SKM-1 treated with dmso at 0.1 percent for 144 hours (cell line): ENCODE data around the gene CAPN2.
"Not testable (repeated sequence)": the region's sequence is repeated elsewhere in the genome, so short reads cannot be mapped to it uniquely, and the experiment has no call there.

Experiments used
- DNase-seq: peaks from one replicate; lab custom pipeline; 2025; ENCODE audit not compliant: unreplicated experiment; lab: John Stamatoyannopoulos, UW

Gene CAPN2

DNA sequence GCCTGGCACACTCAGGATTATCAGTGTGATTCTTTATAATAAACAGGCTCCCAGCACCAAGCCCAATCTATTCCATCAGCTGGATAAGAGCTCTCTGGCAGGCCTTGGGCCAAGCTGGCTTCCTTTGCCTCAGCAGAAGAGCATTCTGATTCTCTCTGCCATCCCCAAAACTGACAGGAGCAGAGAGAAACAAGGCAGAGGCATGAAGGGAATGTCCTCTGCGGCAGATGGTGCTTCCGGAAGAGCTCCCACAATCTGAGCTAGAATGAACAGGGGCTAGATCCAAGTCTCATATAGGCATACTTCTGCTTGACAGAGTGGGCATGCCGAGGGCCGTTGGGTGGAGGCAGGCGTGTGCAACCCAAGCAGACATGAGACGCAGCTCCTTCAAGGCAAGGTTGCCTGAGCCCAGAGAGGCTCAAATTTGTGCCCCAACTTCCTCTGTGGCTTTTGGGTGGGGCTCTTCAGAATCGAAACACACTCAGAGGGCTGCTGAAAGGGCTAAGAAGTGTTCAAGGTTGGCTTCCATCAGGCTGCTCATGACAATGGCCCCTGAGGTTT lies 4.0 kb downstream of the CAPN2 start:
- DNase-seq, result peak; percentile 60

DNA sequence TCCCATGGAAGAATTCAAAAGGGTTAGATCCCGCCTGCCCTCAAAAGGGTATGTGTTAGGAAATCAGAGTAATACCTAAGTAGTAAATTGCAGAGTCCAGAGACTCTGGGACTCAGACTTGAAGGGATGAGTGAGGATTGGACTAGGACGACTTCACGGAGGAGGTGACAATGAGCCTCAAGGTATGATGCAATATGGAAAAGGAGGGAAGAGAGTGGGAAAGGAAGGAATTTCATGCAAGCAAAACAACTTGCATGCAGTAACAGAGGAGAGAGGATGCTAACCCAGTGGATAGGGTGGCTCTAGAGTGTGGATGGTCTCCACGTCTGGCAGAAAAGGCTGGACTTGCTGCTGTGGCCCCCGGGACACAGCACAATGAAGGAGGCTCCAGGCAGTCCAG lies 4.8 kb downstream of the CAPN2 start:
- DNase-seq, result no peak

- peak; percentile 96 for DNase-seq
These were observed 5.5 kb downstream of the CAPN2 start for GRCh38 chr1:223717695-223718363.

- DNase-seq, result no peak
These were observed 6.5 kb downstream of the CAPN2 start for GRCh38 chr1:223718850-223719249.

DNA sequence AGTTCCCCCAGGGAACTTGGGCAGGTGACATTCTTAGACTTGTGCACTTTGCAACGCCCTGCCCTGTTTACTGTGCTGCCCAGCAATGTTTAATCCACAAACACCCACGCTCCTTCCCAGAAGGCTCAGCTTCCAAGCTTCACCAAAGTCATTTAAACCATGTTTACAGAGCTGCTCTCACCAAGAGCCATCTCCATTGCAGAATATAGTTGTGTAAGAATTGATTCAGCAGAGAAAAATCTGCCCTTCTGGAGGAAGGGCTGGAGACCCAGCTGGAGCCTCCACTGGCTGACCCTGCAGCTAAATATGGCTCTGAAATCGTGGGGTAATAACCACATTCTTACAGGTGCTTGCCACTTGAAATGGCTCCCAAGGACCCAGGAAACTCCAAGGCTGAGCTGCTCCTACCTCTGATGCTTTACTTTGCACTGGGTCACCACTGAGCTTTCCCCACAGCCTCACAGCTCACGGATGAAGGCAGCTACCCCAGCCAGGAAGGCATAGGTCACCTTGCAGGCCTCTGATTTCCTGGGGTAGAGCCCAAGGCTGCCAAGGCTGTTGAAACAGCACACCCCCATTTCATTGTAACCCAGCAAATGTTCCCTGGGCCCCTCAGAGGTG lies 8.7 kb downstream of the CAPN2 start:
- DNase-seq, result no peak

DNA sequence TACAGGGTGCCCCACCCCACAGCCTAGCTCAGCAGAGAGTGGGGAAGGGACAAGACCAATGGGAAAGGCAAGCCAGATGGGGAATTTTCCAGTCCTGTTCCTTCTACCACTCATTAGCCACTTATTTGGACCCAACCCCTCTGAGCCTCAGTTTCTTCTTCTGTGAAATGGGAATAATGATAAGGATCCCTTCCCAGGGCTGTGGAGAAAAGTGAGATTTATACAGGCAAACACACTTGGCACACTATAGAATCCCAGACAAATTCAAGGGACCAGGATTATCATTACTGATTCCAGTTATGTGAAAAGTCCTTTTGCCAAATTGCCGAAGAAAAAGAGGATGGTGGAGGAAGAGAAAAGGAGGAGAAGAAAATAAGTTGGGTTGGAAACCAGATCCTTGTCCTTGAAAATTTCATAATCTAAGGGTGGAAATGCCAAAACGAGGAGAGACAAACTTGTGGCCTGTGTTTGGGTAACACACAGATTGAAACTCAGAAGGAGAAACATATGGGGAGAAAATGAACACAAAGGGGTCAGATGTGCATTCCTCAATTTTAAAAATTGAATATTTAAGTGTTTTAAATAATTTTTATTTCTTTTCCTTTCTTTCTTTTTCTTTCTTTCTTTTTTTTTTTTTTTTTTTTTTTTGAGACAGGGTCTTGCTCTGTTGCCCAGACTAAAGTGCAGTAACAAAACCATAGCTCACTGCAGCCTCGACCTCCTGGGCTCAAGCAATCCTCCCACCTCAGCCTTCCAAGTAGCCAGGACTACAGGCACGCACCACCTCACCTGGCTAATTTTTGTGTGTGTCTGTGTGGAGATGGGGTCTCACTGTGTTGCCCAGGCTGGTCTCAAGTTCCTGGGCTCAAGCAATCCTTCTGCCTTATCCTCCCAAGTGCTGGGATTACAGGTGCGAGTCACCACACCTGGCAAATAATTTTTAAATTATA lies 9.6 kb downstream of the CAPN2 start:
- DNase-seq, result no peak

- no peak for DNase-seq
These were observed 11.1 kb downstream of the CAPN2 start for GRCh38 chr1:223723351-223723904.

GRCh38 chr1:223724376-223724775 lies 12.0 kb downstream of the CAPN2 start:
- no peak for DNase-seq

DNA sequence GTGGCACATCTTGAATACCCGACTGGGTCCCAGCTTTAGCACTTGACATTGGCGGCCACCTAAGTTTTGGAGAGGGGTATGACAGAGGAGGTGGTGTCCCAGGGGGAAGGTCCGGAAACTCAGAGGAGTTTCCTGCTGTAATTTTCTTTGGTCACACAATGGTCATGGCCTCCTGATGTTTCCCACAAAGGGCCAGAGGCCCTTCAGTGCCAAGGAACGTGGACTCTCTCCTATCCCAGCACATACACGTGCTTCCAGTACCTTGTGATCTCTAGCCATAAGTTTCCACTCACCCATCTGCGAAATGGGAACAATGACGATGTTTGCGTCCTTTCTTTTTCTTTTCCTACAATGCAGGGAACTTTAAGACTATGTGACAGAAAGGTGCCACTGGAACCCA lies 13.2 kb downstream of the CAPN2 start:
- DNase-seq, result no peak

DNA sequence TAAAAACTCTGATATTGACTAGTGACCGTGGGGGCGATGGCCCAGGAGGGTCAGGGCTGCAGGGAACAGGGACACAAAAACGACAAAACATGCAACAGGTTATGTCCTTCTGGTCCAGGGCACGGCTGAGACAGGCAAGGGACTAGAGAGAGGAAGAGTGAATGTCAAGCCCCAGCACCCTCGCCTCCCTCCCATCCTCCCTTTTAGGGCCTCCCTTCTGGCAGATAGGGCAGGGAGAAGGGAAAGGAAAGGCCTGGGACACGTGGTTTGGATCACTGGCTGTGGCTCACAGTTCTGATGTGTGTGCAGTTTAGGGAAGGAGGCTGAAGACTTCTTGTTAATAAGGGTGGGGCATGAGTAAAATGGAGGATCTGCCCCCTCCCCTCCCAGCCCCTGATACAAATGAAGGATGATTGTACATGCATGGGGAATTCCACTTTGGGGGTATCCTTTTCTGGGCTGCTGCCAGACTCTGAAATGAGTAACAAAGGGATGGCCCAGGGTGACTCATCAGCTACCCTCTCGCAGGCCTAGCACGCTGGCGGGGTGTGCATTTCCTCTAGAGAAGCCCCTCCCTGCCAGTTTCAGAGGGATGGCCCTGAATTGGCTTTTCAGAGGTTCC lies 14.2 kb downstream of the CAPN2 start:
- DNase-seq, result peak; percentile 71

GRCh38 chr1:223727541-223727940 lies 15.2 kb downstream of the CAPN2 start:
- no peak for DNase-seq

DNA sequence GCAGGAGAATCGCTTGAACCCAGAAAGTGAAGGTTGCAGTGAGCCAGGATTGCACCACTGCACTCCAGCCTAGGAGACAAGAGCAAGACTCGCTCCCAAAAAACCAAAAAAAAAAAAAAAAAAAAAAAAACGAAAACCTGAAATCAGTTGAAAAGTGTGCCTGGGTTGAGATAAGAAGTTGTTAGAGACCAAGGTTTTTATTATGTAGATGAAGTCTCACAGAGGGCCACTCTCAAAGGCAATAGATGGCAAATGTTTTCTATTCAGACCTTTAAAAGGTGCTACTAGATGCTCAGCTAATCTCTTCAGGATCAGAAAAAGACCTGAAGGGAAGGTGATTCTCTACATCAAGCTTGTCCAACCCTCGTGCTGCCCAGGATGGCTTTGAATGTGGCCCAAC lies 17.6 kb downstream of the CAPN2 start:
- DNase-seq, result no peak

- DNase-seq, result no peak
These were observed 18.3 kb downstream of the CAPN2 start for GRCh38 chr1:223730479-223731132.

DNA sequence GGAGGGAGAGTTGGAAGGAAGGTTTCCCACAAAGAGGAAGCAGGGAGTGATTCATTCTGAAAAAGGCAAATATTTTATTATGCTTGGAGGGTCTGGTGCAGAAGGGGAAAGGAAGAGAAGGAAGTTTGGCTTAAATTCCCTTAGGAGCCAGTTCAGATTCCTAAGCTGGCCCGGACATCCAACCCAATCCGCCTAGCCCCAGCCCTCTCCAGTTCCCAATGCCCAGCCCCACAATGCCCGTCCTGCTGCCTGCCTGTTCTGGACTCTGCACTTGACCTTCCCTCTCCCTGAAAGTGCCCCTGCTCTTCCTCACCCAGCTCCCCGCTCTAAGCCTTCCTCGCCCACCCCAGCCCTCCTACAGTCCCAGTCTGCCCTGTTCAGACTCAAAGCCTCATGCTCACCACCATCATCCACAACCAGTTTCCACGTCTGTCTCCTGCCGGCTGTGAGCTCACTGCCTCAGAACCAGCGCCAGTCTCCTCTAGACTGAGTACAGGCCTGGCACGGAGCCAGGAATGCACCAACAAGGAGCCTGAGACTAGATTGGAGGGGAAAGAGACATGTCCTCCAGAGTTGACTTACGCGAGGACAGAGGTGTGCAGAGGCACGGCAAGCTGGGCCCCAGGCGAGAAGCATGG lies 18.9 kb downstream of the CAPN2 start:
- no peak for DNase-seq

DNA sequence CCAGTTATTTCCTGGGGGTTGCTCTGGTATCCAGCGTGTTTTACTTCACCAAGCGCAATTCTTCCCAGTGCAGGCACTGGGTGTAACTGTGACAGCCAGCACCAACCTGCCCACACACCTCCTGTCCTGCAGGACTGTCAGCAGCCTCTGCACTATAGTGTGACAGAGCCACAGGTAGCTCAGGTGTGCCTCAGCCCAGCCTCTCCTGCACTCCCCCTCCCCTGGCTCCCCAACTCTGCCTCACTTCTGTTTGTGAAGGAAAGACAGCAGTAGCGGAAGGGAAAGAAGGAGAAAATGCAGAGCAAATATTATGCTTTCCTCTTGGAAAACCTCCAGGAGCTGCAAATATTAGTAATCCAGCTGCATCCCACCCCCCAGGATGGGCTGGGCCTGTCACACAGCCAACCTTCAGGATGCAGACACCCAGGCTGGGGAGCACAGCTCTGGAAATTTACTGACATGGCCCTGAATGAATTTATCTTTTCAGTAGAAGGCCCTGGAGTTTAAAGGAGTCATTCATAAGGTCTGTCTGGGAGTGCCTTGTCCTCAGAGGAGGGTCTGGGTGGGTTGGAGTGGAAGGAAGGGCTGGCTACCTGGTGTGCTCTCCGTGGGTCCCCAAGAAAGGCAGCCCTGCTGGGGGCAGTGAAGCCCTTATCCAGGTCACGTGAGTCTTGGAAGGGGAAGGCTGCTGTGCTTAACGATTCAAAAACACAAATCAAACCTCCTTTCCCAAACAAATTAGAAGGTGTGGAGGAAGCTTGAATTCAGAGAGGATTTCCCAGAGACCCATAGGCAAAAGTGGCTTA lies 20.9 kb downstream of the CAPN2 start:
- no peak for DNase-seq

DNA sequence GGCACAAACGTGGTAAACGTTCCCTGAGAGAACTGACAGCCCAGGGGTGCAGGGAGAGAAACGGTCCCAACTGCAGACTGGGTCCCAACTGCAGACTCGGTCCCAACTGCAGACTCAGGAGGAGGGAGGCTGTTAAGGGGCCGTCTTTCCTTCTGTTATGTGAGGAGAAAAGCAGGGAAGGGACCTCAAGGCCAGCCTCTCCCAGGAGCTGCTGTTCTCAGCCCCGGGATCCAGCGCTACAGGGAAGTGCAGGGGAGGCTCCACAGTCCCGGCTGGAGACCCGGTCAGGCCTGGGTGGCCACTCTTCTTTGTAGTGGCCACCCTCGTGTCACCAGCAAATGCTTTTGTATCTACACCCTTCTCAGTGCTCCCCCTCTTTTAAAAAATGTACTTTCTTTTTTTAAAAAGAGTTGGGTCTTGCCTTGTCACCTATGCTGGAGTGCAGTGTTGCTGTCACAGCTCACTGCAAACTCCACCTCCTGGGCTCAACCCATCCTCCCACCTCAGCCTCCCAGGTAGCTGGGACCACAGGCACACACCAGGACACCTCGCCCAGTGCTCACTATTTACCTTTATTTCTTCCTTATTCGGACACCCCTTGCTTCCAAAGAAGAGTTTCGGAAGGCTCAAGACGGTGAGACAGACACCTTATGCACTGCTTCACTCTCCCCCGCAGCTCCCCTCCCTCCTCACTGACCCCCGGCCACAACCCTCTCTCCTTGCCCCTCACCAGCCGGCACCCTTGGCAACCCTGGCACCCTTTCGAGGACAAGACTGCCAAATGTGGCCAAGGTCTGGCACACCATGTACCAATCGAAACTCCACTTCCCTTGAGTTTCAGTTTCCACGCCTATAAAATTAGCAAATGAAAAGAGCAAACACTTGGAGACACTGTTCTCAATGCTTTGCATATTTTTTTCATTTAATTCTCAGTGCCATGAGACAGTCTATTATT lies 21.8 kb downstream of the CAPN2 start:
- DNase-seq, result no peak

DNA sequence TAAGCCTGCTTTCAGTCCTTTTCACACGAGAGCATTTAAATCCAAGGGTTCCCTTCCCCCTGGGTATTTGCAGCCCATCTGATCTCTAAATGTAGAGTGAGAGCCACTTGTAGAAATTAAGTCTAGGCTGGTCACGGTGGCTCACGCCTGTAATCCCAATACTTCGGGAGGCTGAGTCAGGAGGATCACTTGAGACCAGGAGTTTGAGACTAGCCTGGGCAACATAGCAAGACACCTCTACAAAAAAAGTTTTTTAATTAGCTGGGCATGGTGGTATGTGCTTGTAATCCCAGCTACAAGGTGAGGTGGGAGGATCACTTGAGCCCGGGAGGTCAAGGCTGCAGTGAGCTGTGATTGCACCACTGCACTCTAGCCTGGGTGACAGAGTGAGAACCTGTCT lies 24.3 kb downstream of the CAPN2 start:
- DNase-seq, result not testable (repeated sequence)

- DNase-seq, result no peak
These were observed 25.0 kb downstream of the CAPN2 start for GRCh38 chr1:223737342-223737741.
